HT-29 (cell line): ENCODE results near the gene FBXW2. TPM values are rescaled to one million over a fixed set of nuclear protein-coding genes. Genes with fewer than 3 reads are reported as not detected.
A peak's percentile ranks its signal among the peaks of the same experiment; 100 is the strongest.

Experiments used
- DNase-seq: peaks from one replicate; pipeline ENCODE4 v3.0.0-alpha.2; 2015; ENCODE audit warnings: low spot score
- total RNA-seq: library from RNA; depleted of rRNA; stranded (reverse); fragments of >200 nt; shearing (Covaris generic); gene quantifications from 2 replicates; pipeline ENCODE4 v1.2.3, GENCODE V29; 2014; rRNA removed

The FBXW2 gene
- total RNA-seq, 1 experiment from 2014 or later = 26.7 TPM

- no peak for DNase-seq
Observed at GRCh38 chr9:120714846-120715388, 78.3 kb downstream of the FBXW2 start.

- peak; percentile 97 for DNase-seq
Observed at GRCh38 chr9:120714088-120714845, 78.9 kb downstream of the FBXW2 start, which contains the start of gene MEGF9. Gene MEGF9 (minus strand): TSS chr9:120714470. CDS start chr9:120714358, 112 bp downstream.

- no peak for DNase-seq
Observed at GRCh38 chr9:120713257-120714087, 79.7 kb downstream of the FBXW2 start.

- DNase-seq = peak; percentile 58
Observed at GRCh38 chr9:120712539-120713031, 80.6 kb downstream of the FBXW2 start.

GRCh38 chr9:120711841-120712538, 81.2 kb downstream of the FBXW2 start:
- no peak for DNase-seq

- DNase-seq = no peak
Observed at GRCh38 chr9:120711354-120711753, 81.9 kb downstream of the FBXW2 start.

- DNase-seq = no peak
Observed at GRCh38 chr9:120710110-120710981, 82.9 kb downstream of the FBXW2 start.

- DNase-seq = no peak
Observed at GRCh38 chr9:120708526-120709224, 84.5 kb downstream of the FBXW2 start.

- no peak for DNase-seq
Observed at GRCh38 chr9:120707170-120707569, 86.0 kb downstream of the FBXW2 start.

Other genes starting within 250 kb of the FBXW2 start
- gene CDK5RAP2, start 213.2 kb downstream of the FBXW2 start, total RNA-seq = 22.2 and 29.5 TPM in 2 replicates
- 2.3 and 2.4 TPM in 2 replicates for gene MEGF9, start 78.9 kb downstream of the FBXW2 start, total RNA-seq
- gene PSMD5, start 49.5 kb upstream of the FBXW2 start, total RNA-seq = 17.4 and 26.5 TPM in 2 replicates
- 100 and 106 TPM in 2 replicates for gene PHF19, start 83.8 kb upstream of the FBXW2 start, total RNA-seq
- 0.41 and 0.73 TPM in 2 replicates for gene TRAF1, start 133.4 kb upstream of the FBXW2 start, total RNA-seq